Posterior vena cava (tissue), 2 donors: ENCODE measurements around the gene TMOD1. TPM values are rescaled to one million over a fixed set of nuclear protein-coding genes. Genes with fewer than 3 reads are reported as not detected.

Experiments
- DNase-seq: peaks from one replicate; pipeline ENCODE4 v3.0.0-alpha.2; 2020; ENCODE audit warnings: low spot score
- intact Hi-C, 2 donors: fragments of 100-400 bp; cut with DNase I; formaldehyde crosslinking; loops; one replicate each; pipeline versions ENCODE4 v1.14.1 to v1.14.2; 2022 to 2023
- total RNA-seq, 2 donors: library from RNA; stranded (reverse); fragmentation: NEBNext Ultra II Directional; extraction: Animal tissue kit (Norgen Biotek cat#: 25700); gene quantifications; one replicate each; pipeline ENCODE4 v1.2.1, GENCODE V29; 2021
- donor health status: DM: yes; HTN: yes; CAD: no.
- donor health status: DM: yes; HTN: yes; CAD: no.

TMOD1 gene
- total RNA-seq, 2 donors from 2014 or later = 57.8 to 72.1 TPM

DNA sequence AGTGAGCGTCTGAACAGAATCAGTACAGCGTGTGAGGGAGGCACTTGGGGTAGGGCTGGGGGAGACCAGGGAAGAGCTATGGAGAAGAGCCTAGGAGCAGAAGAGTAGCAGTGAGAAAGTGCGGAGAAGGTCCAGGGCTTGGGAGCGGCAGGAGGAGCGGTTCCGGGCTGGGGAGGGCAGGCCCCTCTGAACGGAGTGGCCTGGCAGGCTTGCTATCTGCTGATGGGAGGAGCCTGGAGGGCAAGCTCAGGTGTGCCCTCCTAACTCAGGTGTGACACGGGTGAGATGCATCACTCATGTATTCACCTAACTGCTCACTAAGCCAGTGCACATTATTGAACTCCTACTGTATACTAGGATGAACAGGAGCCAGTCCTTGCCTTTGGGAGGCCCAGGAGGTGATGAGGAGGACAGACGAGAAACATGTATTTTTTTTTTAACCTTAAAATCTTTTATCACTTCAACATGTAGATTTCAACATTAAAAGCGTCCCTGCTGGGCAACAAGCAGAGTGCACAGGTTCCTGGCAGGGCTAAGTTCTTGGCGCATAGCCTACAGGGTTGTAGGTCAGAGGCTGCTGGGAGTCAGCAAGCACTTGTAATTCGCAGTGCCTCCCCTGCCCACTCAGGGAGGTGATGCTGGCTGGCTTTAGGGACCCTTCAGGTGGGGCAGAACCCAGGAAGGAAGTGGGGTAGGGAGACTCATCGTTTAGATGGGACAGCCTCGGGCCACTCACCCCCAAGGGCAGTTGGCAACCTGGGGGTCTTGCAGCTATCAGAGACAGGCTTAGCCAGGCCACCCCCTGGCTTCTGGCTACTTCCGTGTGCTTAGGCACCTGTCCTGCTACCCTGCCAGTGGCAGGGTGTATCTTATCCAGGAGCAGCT, 55.5 kb downstream of the TMOD1 start:
- no peak for DNase-seq
- intact Hi-C loops = no loop called here

DNA sequence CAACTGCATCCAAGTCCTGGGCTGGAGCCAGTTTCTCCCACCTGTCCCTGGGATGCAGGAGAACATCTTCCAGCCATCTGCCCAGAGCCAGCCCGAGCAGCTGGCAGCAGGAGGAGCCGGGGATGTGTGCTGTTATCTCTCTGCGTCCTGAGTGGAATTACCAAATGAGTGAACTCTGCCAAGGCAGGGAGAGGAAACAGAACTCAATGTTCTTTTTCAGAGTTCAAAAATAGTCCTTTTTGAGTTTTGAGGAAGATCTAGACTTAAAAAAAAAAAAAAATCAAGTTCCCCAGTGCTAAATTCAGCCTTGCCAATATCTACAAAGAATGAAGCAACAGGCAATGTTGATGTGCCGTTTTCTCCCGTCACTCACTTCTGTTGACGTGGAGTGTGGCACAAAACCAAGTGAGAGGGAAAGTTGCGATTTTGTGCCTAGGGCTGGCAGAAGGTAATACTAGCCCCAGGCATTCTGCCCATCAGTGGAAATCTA, 56.2 kb downstream of the TMOD1 start:
- intact Hi-C loops = no loop called here
- peak; percentile 88 for DNase-seq

DNA sequence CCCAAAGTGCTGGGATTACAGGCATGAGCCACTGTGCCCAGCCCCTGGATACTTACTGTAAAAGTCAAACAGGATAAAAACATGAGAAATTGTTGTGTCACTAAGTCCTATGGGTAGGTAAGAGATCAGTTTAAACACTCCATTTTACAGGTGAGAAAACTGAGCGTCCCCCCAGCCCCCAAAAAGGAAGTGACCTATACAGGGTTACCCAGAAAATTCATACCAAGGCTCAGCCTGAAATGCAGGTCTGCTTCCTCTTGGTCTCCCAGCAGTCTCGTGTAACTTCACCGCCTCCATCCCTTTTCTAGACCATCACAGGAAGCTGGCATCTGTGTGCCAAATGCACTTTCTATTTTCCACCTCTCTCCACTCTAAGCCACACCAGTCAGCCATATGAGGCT, 57.2 kb downstream of the TMOD1 start:
- no peak for DNase-seq
- intact Hi-C loops = no loop called here

DNA sequence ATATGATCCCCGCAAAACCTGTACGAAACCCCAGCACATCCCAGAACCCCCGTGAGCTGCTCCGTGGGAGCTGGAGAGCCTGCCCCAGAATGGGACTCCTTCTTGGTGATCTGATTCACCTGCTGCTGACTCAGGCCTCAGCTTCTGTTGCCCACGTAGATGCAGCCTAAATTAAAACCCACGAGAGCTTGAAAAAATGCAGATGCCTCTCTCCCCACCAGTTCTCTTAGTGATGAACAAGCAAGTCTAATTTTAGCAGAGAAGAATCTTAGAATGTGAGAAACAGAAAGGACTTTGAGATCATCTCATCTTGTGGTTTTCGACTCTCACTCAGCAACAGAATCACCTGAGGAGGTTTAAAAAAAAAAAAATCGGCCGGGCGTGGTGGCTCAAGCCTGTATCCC, 57.6 kb downstream of the TMOD1 start:
- intact Hi-C loops = no loop called here

DNA sequence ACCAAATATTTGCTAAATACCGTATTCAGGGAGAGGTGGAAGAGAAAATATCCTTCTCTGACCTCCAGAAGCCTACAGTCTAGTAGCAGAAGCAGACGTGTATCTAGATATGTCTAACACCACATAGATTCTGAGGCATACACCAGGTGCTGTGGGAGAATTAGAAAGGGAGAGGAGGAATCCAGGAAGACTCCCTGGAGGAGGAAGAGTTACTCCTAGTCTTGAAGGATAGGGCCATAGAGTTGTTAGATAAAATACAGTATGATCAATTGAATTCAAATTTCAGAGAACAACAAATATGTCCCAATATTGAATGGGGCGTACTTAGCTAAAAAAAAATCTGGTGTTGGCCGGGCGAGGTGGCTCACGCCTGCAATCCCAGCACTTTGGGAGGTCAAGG, 58.7 kb downstream of the TMOD1 start:
- intact Hi-C loops = loop anchor here in 1 of 2 donors (10.0 kb wide), 1 partner anchor 55 kb away; the partner anchor contains the start of gene TMOD1
- DNase-seq = no peak

More for the DNA sequence above, 57.6 kb downstream of the TMOD1 start:
- peak; percentile 57 for DNase-seq

DNA sequence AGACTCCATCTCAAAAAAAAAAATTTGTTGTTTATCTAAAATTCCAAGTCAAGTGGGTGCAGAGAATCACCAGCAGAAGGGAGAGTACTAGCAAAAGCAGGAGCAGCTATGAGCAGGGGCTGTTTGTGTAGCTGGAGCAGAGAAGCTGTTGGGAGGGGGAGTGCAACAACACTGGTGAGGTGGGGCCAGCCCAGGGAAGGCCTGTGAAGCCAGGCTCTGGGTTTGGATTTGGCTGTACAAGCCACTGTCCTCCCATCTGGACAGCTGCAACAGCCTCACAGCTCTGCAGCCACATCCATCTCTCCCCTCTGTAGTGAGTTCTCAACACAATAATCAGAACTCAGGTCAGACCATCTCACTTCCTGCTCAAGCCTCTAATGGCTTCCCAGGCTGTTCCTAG, 59.4 kb downstream of the TMOD1 start:
- peak; percentile 48 for DNase-seq
- intact Hi-C loops = loop anchor here in 1 of 2 donors (10.0 kb wide), 1 partner anchor 56 kb away; the partner anchor contains the start of gene TMOD1

DNA sequence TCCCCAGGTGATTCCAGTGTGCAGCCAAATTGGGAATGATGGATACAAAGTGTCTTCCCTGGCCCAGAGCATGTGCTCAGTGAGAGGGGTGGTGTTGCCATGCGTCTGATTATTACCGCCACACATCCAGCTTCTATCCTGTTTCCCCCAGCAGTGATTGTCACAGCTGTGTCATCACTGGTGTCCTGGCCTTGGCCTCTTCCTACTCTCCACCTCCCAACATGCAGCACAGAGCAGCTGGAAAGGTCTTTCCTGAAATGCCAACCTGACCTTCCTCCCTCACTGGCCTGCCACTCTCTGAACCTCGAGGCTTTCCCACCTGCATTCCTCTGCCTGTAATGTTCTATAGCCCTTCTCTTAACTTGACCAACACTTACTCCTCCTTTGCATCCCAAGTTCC, 60.0 kb downstream of the TMOD1 start:
- DNase-seq = peak; percentile 31
- intact Hi-C loops = loop anchor here in 1 of 2 donors (10.0 kb wide), 1 partner anchor 57 kb away; the partner anchor contains the start of gene TMOD1

DNA sequence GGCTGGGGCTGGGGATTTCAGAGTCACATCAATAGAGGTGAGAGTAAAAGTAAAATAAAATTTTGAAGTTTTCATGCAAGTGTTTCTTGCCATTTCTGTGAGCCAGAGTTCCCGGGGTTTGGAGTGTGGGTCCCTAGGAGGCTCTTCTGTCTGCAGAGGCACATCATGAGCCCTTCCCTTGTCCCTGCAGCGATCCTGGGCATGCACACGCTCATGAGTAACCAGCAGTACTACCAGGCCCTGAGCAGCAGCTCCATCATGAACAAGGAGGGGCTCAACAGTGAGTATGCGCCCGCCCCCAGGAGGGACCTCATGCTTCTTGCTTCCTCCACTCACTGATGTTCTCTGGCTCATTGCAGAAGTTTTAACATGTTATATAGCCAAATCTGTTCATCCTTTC, 61.1 kb downstream of the TMOD1 start:
- intact Hi-C loops = loop anchor here in 1 of 2 donors (10.0 kb wide), 1 partner anchor 58 kb away; the partner anchor contains the start of gene TMOD1
- peak; percentile 85 for DNase-seq

DNA sequence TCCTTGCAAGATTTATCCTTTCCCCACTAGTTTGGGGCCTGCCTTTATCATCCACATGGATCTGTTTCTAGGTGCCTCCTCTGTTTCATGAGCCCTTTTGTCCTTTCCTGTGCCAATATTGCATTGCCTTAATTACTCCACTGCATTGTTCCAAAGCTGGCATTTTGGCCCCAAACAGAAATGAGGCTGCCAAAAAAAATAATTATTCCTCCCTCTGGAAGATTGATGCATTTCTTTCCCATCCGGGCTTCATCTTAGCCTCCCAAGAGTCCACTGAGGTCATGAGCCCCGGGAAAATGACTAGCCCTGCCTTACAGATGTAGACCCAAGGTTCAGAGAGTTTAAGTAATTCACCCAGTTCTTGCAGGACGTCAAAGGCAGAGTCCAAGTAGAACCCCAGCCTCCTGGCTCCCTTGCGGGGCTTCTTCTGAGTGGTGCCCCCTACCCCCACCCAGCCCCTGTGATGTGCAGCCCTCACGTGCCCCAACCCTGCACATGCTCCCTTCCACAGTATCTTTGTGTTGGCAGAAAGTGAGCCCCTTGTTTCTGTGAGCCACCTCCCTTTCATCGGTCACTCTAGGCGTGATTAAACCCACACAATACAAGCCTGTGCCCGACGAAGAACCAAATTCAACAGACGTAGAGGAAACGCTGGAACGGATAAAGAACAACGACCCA, 62.1 kb downstream of the TMOD1 start:
- peak; percentile 44 for DNase-seq
- intact Hi-C loops = loop anchor here in 1 of 2 donors (10.0 kb wide), 1 partner anchor 59 kb away; the partner anchor contains the start of gene TMOD1

DNA sequence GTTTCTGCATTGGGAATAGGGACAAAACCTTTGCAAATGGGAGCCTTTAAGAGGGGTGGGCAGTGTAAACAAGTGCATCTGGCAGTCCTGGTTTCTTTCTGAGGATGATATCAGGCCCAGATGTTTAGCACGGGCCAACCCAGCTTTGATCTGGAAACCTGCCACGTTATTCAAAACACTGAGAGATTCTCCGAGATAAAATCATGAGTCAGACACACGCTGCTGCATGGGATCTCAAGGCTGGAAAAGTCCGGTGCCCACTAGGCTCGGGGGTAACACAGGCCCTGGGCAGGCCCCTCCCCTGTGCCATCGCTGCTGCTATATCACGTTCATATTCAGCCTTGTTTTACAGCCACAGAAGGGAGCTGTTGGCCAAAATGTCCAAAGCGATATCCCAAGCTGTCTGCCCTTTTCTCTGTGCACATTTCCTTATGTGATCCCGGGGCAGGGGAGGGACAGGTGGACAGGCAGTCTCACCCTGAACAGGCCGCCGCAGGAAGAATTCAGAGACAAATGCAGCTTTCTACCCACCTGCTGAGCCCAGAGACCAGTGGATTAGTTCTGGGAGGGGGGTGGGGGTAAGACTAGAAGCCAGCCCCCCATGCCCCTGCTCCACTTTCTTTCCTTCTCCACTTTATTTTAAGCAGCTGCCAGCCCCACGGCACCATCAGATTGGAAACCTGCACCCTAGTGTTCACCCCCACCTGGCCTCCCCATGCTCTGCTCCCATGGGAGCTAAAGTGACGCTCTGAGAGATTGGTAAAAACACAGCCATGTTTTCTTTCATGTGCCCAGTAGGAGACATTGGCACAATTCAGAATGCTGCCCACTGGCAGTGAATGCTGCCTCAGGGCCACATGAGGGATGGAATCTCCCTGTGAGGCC, 63.1 kb downstream of the TMOD1 start:
- peak; percentile 82 for DNase-seq
- intact Hi-C loops = loop anchor here in 1 of 2 donors (10.0 kb wide), 1 partner anchor 60 kb away; the partner anchor contains the start of gene TMOD1

DNA sequence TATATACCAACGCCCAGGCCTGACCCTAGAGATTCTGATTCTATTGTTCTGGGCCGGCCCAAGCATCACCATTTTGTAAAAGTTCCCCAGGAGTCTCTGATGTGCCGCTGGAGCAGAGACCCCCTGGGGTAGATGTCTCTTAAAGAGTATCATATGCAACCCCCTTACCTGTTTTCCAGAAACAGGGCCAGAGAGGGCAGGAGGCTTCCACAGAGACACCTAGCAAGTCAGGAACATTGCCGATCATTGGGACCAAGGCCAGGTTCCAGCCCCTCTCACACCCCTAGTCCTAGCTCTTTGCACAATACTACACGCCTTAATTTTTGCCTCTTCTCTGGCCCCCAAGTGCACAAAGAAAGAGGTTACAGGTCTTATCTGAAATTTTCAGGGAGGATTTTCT, 63.8 kb downstream of the TMOD1 start:
- no peak for DNase-seq
- intact Hi-C loops = loop anchor here in 1 of 2 donors (10.0 kb wide), 1 partner anchor 60 kb away; the partner anchor contains the start of gene TMOD1

DNA sequence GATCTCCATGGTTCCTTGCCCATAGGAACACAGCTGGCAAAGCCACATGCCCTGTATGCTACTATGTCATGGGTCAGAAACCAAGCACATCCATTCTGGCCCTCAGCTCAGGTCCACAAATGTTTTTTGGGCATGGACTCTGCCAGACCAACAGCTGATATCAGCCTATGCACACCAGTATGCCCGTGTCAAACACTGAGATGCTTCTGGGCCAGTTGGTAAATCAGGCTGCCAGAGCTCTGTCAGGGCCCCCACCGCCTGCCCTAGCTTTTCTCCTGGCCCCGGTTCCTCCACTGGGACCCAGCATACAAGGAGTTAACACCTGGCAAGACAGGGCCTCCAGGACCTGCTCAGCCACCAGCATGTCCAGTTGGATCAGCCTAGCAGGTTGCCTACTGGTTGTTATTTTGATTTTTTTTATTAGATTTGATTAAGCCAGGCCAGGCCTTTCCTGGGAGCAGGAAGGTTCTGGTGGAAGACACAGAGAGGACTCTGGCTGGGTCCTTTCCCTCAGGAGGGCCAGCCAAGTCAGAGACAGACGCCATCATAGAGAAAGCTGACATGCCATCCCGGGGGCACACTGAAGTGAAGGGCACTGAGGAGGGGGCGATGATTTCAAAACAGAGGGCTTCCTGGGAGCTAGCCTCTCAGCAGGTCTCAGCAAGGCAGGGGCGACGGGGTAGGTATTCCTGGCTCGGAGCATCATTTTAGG, 65.9 kb downstream of the TMOD1 start:
- intact Hi-C loops = loop anchor here in 1 of 2 donors (10.0 kb wide), 1 partner anchor 63 kb away; the partner anchor contains the start of gene TMOD1
- DNase-seq = peak; percentile 59

DNA sequence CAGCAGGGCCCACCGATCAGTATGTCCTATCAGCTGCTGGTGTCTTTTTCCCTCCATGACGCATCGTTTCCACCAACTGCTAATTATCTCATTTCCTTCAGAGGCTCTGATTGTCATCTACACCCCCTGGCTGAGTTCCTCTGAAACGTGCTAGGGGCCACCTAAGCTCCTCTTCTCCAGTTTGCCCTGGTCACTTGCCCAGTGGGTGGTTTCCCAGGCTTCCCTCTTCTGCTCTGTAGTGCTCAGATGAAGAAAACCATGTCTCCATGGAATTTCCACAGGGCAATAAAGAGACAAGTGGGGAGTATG, 66.4 kb downstream of the TMOD1 start:
- no peak for DNase-seq

DNA sequence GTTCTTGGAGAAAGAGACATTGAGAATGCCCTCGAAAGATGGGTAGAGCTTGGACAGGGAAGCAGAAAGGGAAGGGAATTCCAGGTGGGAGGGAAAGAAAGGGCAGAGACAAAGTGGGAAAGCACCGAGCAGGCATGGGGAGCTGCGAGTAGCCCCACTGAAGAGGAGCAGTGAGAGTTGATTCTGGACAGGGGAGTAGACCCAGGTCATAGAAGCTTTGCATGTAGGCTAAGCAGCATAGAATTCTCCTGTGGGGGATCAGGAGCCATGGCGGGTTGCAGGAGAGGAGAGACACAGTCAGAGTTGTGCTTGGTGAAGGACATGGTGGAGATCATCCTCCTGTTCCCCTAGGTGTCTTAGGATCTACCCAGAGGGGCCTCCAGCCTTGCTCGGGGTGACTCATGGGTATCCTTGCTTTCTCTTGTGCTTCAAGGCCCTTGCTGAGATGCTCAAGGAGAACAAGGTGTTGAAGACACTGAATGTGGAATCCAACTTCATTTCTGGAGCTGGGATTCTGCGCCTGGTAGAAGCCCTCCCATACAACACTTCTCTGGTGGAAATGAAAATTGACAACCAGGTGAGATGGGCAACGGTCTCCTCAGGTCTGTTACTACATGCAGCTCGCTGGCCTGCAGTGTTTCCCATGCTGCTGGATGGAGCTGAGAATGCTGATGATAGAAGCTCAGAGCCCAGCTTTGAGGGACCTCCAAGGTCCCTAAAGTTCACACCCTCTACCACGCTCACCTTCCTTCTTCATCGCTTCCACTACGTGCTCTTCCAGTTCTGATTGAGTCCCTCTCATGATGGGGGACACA, 67.2 kb downstream of the TMOD1 start:
- intact Hi-C loops = loop anchor here in 1 of 2 donors (10.0 kb wide), 1 partner anchor 64 kb away; the partner anchor contains the start of gene TMOD1
- DNase-seq = no peak

More for the DNA sequence above, 66.4 kb downstream of the TMOD1 start:
- intact Hi-C loops = loop anchor here in 1 of 2 donors (10.0 kb wide), 1 partner anchor 63 kb away; the partner anchor contains the start of gene TMOD1

DNA sequence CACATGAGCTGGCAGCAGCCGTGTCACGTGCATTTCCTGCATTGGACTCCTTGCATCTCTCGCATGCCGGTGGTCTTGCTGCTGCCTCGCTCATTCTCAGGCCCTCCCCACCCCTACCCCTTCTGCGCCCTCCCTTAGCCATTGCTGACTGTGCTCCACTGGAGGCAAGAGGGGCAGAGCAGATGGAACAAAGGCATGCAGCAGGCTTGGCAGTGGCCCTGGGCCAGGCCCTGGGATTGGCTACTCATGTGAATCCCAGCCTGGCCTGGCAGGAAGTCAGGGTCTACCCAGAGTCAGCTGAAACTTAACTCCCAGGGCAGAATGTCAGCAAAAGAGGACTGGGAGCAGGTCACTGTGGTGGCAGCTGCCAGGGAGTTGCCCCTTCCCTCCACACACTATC, 69.4 kb downstream of the TMOD1 start:
- no peak for DNase-seq
- intact Hi-C loops = no loop called here

DNA sequence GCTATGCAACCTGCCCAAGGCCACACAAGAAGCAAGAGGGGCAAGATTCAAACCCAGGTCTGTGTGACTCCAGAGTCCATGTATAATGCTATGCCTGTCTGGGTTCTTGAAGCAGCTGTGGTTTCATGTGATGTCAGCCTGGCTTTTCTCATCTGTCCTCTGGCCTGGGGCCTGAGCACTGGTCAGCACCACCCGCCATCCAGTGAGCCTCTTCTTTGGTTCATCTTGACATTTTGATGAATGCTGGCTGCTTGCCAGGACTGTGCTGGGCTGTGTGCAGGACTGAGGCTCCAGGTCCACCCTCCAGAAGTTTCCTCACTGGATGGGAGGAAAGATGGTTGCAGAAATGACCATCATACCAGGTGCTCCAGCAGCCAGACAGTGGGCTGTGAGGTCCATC, 70.2 kb downstream of the TMOD1 start:
- DNase-seq = no peak
- intact Hi-C loops = no loop called here

DNA sequence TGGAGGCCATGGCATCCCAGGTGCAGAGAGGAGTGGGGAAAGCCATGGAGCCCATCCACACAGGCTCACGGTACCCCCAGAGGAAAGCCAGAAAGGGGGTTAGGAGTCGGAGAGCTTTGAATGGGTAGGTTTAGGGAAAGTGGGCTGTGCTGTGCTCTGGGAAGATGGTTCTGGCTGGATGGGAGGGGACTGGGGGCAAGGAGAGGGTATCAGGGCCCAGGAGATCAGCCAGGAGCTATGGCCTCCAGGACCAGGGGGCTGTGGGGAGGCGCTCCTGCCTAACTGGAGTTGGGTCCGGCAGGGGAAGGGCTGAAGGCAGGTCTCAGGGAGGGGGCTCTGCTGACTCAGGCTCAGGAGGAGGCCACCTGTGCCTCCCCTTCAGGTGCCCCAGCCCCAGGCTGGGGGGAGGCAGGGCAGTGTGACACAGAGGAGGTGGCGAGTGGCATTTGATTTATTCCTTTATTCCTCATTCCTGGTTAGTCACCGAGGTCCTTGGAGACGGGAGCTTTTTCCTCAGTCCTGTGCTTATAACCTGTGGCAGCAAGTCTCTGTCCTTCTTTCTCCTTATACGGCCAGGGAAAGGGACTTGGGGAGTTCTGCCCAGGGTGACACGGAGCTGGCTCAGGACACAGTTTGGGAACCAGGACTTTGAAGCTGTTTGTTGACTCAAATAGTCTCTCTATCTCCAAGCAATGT, 70.9 kb downstream of the TMOD1 start:
- intact Hi-C loops = no loop called here
- no peak for DNase-seq
